LNCAP (cell line): ENCODE data around the gene NELFA.

Experiments used
- TF ChIP-seq, protein P1 (sequence below): fragments of 450-650 bp; IDR thresholded peaks from 2 replicates; pipeline ENCODE4 v1.5.1; 2017; ENCODE audit warnings: mild to moderate bottlenecking

Gene NELFA

DNA sequence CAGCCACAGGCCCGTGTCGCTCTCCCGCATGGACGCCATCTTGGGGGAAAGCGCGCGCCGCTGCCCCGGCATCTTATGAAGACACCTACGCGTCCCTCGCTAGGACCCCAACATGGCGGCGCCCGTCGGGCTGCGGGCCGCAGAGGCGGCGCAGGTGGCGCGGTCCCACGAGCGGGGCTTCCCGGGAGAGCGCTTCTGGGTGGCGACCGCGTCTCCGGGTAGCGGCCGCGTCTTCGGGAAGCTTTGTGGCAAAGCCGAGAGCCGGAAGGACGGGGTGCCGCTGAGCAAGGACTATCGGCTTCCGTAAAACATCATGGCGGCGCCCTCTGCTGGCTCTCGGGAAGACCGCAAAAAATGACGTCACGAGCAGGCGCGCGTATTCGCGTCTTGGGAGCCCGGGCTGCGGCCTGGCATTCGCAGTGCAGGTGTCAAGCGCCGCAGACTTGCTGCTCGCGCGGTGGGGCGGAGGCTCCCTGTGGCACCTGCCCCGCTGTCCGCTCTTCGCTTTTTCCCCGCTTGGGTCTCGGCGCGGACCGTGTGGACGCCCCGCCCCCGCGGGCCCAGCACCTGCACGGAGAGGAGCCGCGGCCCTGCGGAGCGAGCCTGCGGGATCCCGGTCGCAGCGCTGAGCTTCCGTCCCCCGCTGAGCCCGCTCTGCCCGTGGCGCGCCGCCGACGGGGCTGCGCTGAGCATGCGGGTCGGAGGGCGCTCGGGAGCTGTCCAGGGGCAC is at the start of gene NELFA:
Gene NELFA, minus strand, starts transcription at position 54 of the 730 bp plus-strand sequence. Its CDS starts 15 bp downstream, at position 39.
- TF ChIP-seq, protein P1, sequence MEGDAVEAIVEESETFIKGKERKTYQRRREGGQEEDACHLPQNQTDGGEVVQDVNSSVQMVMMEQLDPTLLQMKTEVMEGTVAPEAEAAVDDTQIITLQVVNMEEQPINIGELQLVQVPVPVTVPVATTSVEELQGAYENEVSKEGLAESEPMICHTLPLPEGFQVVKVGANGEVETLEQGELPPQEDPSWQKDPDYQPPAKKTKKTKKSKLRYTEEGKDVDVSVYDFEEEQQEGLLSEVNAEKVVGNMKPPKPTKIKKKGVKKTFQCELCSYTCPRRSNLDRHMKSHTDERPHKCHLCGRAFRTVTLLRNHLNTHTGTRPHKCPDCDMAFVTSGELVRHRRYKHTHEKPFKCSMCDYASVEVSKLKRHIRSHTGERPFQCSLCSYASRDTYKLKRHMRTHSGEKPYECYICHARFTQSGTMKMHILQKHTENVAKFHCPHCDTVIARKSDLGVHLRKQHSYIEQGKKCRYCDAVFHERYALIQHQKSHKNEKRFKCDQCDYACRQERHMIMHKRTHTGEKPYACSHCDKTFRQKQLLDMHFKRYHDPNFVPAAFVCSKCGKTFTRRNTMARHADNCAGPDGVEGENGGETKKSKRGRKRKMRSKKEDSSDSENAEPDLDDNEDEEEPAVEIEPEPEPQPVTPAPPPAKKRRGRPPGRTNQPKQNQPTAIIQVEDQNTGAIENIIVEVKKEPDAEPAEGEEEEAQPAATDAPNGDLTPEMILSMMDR, result no peak

DNA sequence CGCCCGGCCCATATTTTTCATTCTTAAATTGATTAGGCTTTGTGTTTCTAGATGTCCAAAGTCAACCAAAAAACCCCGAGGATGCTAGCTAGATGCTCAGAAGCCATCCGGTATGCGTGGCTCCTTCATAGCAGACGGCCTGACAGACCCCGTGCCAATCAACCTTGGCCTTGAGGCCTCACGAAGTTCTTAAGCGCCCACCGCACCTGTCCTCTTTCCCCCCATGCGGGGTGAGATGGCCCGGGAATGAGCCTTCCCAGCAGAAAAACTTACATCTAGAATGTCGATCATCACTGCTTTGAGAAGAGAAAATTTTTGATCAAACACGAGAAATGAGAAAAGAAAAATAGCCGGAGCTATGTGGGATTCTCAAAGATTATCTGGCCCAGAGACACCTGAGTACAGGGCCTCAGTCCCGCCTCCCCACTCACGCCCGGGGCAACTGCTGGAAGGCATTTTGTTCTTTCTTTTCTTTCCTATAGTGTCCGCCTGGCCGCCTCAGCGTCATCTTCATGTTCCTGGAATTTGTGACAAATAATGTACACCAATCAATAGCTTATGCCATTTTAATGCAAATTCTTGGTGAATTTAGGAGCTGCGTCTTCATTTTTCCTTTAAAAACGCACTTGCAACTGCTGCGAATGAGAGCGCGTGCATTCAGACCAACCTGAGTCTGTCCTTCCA is 48.8 kb upstream of the NELFA start:
- TF ChIP-seq, protein P1, result no peak

DNA sequence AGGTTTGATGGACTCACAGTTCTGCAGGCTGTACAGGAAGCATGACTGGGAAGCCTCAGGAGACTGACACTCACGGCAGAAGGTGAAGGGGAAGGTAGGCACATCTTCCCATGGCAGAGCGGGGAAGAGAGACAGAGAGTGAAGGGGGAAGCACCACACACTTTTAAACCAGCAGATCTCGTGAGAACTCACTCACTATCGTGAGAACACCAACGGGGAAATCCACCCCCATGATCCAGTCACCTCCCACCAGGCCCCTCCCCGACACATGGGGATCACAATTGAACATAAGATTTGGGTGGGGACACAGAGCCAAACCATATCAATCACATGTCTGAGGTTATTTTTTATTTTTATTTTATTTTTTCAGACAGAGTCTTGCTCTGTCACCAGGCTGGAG is 45.4 kb upstream of the NELFA start:
- TF ChIP-seq, protein P1, result no peak

DNA sequence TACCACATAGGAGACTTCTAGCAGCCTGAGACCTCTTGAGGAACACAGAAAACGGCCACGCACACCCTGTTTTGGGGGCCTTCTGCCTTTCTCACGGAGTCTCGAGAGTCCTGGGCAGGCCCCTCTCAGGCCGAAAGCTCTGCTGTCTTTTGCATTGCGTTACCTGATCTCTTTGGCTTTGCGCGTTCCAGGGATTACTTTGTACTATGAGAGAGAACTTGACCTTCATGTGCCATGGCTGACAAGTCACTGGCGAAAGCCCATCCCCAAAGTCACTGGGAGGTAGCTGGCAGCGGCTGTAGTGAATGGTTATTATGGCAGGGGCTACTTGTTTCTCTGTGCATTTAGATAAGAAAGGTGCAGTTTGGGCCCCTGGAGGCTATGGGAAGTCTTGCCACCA is 42.3 kb upstream of the NELFA start:
- TF ChIP-seq, protein P1, result no peak

DNA sequence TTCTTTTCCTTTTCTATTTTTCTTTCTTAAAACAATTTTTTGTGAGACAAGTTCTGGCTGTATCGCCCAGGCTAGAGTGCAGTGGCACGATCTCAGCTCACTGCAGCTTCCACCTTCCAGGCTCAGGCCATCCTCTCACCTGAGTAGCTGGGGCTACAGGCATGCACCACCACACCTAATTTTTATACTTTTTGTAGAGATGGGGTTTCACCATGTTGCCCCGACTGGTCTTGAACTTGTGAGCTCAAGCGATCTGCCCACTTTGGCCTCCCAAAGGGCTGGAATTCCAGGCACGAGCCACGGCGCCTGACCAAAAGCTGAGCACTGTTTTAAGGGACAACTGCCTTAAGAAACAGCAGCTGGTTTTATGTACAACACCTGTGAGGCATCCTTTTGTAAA is 41.0 kb upstream of the NELFA start:
- TF ChIP-seq, protein P1, result no peak

DNA sequence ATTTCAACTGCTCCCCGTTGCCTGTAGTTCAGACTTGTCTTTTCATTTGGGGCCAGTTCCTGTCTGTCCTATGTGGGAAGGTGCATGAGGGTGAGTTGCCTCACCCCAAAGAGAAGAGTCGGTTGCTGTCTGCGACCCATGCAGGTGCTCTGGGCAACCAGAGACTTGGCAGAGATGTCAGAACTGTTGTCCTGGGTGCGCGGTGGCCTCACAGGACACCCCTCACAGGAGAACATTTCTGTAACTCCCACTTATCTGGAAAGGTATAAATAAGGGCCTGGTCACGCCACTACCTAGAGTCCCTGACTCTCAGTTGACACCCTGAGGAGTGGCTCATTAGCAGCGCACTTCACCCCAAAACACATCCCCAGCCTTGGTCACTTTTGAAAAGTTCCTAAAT is 40.6 kb upstream of the NELFA start:
- TF ChIP-seq, protein P1, result no peak

DNA sequence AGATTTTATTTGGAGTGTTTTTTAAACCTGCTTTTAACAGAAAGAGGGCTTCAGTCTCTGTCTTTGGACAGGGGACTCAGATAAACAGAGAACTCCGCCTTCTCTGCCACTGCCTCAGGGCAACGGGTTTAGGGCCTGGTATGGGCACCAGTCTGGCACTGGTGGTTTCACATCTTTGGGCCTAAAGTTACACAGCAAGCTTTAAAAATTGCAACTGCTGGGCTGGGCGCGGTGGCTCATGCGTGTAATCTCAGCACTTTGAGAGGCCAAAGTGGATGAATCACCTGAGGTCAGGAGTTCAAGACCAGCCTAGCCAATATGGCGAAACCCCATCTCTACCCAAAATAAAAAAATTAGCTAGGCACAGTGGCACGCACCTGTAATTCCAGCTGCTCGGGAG is 40.1 kb upstream of the NELFA start:
- TF ChIP-seq, protein P1, result no peak
